ENCODE results near the gene SAMD8.
A peak's percentile ranks its signal among the peaks of the same experiment; 100 is the strongest.
"Not testable (repeated sequence)": the region's sequence is repeated elsewhere in the genome, so short reads cannot be mapped to it uniquely, and the experiment has no call there.

The SAMD8 gene

DNA sequence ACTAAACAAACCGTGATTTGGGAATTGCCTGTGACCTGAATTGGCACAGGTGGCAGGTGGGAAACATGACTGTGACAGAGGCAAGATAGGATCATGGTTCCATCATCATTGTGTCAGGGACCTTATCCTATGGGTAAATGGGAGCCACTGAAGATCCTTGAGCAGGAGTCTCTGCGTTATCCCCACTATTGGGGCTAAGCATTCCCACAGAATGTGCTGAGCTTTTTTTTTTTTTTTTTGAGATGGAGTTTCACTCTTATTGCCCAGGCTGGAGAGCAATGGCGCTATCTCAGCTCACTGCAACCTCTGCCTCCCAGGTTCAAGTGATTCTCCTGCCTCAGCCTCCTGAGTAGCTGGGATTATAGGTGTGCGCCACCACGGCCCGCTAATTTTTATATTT is 88.5 kb downstream of the SAMD8 start:
- not testable (repeated sequence) for H4K91ac ChIP-seq (ENCODE audit: low read length); H4K8ac ChIP-seq (ENCODE audit: low read length); H3K9me3 ChIP-seq (ENCODE audit: control insufficient read depth, low read length); H2BK15ac ChIP-seq (ENCODE audit: low read depth, poor library complexity, severe bottlenecking); H3K79me1 ChIP-seq (replicated peaks; ENCODE audit: low read length, poor library complexity, severe bottlenecking); H2AK5ac ChIP-seq (ENCODE audit: low read length, severe bottlenecking); H2BK120ac ChIP-seq (ENCODE audit: low read depth, low read length); H3K36me3 ChIP-seq (ENCODE audit: control insufficient read depth in 1 of 2, insufficient read depth in 2 of 2, low read depth in 1 of 2, low read length in 2 of 2); DNase-seq; H3K23ac ChIP-seq (ENCODE audit: low read length in 2 of 2); H3K4ac ChIP-seq (ENCODE audit: low read depth in 1 of 2, low read length in 2 of 2); H3K4me3 ChIP-seq (ENCODE audit: insufficient read depth in 1 of 2, low read depth in 1 of 2, low read length in 2 of 2); H3K14ac ChIP-seq (ENCODE audit: low read length in 2 of 2); H3K27ac ChIP-seq (ENCODE audit: low read length, poor library complexity, severe bottlenecking); H3K18ac ChIP-seq (ENCODE audit: low read depth in 1 of 2, low read length in 2 of 2); H3K27me3 ChIP-seq (ENCODE audit: control insufficient read depth in 1 of 2, insufficient read depth in 1 of 2, low read length in 2 of 2); H3K4me2 ChIP-seq (ENCODE audit: low read length, poor library complexity, severe bottlenecking); H3K4me1 ChIP-seq (ENCODE audit: control insufficient read depth, insufficient read depth, low read depth, low read length); H2BK5ac ChIP-seq (ENCODE audit: low read depth, low read length, poor library complexity, severe bottlenecking); H2AFZ ChIP-seq (ENCODE audit: low read depth, low read length); H3K9ac ChIP-seq (ENCODE audit: low read length)
- H2BK12ac ChIP-seq (ENCODE audit: low read length in 2 of 2), result peak overlapping the region in 1 of 2 experiments; percentile 14
- WGBS, result 98% methylated on average over 6 of the region's 6 CpGs

GRCh38 chr10:75201793-75202307 is 90.4 kb downstream of the SAMD8 start:
- Histone ChIP-seq H3K9me3 (ENCODE audit: control insufficient read depth, low read length) (no peaks in the 10 kb centered on the region), H3K36me3 (ENCODE audit: control insufficient read depth in 1 of 2, insufficient read depth in 2 of 2, low read depth in 1 of 2, low read length in 2 of 2) (peaks cover 0 to 2% of the 10 kb centered on the region in 2 experiments), H2BK12ac (ENCODE audit: low read length in 2 of 2) (peak overlapping the region; percentile 6 to 54), H2AFZ (ENCODE audit: low read depth, low read length) (no peak overlapping the region), H2BK15ac (ENCODE audit: low read depth, poor library complexity, severe bottlenecking) (no peak overlapping the region), H4K8ac (ENCODE audit: low read length) (no peak overlapping the region), H3K79me1 (replicated peaks; ENCODE audit: low read length, poor library complexity, severe bottlenecking) (no peaks in the 10 kb centered on the region), H2AK5ac (ENCODE audit: low read length, severe bottlenecking) (no peak overlapping the region), H3K27me3 (ENCODE audit: control insufficient read depth in 1 of 2, insufficient read depth in 1 of 2, low read length in 2 of 2) (no peaks in the 10 kb centered on the region), H3K4ac (ENCODE audit: low read depth in 1 of 2, low read length in 2 of 2) (no peak overlapping the region), H2BK5ac (ENCODE audit: low read depth, low read length, poor library complexity, severe bottlenecking) (no peak overlapping the region), H3K4me3 (ENCODE audit: insufficient read depth in 1 of 2, low read depth in 1 of 2, low read length in 2 of 2) (no peak overlapping the region), H3K9ac (ENCODE audit: low read length) (no peak overlapping the region), H3K4me2 (ENCODE audit: low read length, poor library complexity, severe bottlenecking) (no peak overlapping the region), H3K14ac (ENCODE audit: low read length in 2 of 2) (no peak overlapping the region), H4K91ac (ENCODE audit: low read length) (no peak overlapping the region), H3K18ac (ENCODE audit: low read depth in 1 of 2, low read length in 2 of 2) (peak overlapping the region in 1 of 2 experiments; percentile 7), H3K4me1 (ENCODE audit: control insufficient read depth, insufficient read depth, low read depth, low read length) (peaks cover 2% of the 10 kb centered on the region), H3K27ac (ENCODE audit: low read length, poor library complexity, severe bottlenecking) (no peak overlapping the region), H2BK120ac (ENCODE audit: low read depth, low read length) (no peak overlapping the region), H3K23ac (ENCODE audit: low read length in 2 of 2) (no peak overlapping the region)
- DNase-seq, result no peak
- 87% methylated on average over 9 of the region's 9 CpGs for WGBS

DNA sequence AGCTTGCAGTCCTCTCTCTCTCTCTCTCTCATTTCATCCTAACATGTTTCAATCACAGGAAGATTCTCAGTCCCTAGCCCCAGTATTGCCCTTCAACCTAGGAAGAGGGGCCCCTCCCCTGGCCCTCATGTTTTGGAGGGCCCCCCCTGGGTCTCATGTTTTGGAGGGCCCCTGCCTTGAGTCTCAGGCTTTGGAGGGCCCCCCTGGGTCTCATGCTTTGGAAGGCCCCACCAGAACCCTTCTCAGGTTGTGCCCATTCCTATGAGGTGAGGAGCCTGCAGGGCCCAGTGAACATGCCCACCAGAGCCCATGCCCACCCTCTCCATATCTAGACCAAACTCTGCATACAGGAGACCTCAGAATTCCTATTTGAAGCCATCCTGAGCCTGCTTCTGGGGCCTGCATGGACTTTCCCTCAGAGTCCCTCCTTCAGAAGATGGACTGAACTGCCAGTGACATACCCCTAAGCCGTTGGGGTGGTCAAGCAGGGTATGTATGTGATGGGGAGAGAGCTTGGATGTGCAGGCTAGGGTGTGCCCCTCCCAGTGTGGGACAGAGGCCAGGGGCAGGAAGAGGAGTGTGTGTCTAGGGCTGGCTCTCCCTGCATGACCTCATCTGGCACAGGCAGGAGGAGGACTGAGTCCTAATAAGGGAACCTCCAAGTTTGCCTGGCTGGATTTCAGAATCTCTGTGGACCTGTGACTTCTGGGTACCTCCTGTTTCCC is 91.0 kb downstream of the SAMD8 start:
- H3K36me3 ChIP-seq (ENCODE audit: control insufficient read depth in 1 of 2, insufficient read depth in 2 of 2, low read depth in 1 of 2, low read length in 2 of 2), result peaks cover 0 to 2% of the 10 kb centered on the region in 2 experiments
- no peak overlapping the region for H2BK120ac ChIP-seq (ENCODE audit: low read depth, low read length)
- H3K79me1 ChIP-seq (replicated peaks; ENCODE audit: low read length, poor library complexity, severe bottlenecking), result no peaks in the 10 kb centered on the region
- H3K4me3 ChIP-seq (ENCODE audit: insufficient read depth in 1 of 2, low read depth in 1 of 2, low read length in 2 of 2), result no peak overlapping the region
- H4K8ac ChIP-seq (ENCODE audit: low read length), result peak overlapping the region; percentile 28
- H2BK5ac ChIP-seq (ENCODE audit: low read depth, low read length, poor library complexity, severe bottlenecking), result no peak overlapping the region
- H2AK5ac ChIP-seq (ENCODE audit: low read length, severe bottlenecking), result no peak overlapping the region
- no peaks in the 10 kb centered on the region for H3K27me3 ChIP-seq (ENCODE audit: control insufficient read depth in 1 of 2, insufficient read depth in 1 of 2, low read length in 2 of 2)
- H3K4ac ChIP-seq (ENCODE audit: low read depth in 1 of 2, low read length in 2 of 2), result peak overlapping the region in 1 of 2 experiments; percentile 17
- WGBS, result 81% methylated on average over 1 of the region's 1 CpG
- peaks cover 2% of the 10 kb centered on the region for H3K4me1 ChIP-seq (ENCODE audit: control insufficient read depth, insufficient read depth, low read depth, low read length)
- H3K9ac ChIP-seq (ENCODE audit: low read length), result peak overlapping the region; percentile 82
- H3K4me2 ChIP-seq (ENCODE audit: low read length, poor library complexity, severe bottlenecking), result no peak overlapping the region
- H4K91ac ChIP-seq (ENCODE audit: low read length), result no peak overlapping the region
- peak overlapping the region in 1 of 2 experiments; percentile 81 for H2BK12ac ChIP-seq (ENCODE audit: low read length in 2 of 2)
- peak; percentile 49 for DNase-seq
- H3K9me3 ChIP-seq (ENCODE audit: control insufficient read depth, low read length), result no peaks in the 10 kb centered on the region
- no peak overlapping the region for H3K18ac ChIP-seq (ENCODE audit: low read depth in 1 of 2, low read length in 2 of 2)
- no peak overlapping the region for H2AFZ ChIP-seq (ENCODE audit: low read depth, low read length)
- peak overlapping the region in 1 of 2 experiments; percentile 35 for H3K14ac ChIP-seq (ENCODE audit: low read length in 2 of 2)
- H2BK15ac ChIP-seq (ENCODE audit: low read depth, poor library complexity, severe bottlenecking), result peak overlapping the region; percentile 91
- H3K23ac ChIP-seq (ENCODE audit: low read length in 2 of 2), result no peak overlapping the region
- H3K27ac ChIP-seq (ENCODE audit: low read length, poor library complexity, severe bottlenecking), result no peak overlapping the region

- not testable (repeated sequence) for H3K36me3 ChIP-seq (ENCODE audit: control insufficient read depth in 1 of 2, insufficient read depth in 2 of 2, low read depth in 1 of 2, low read length in 2 of 2)
Observed at GRCh38 chr10:75203046-75203620, 91.7 kb downstream of the SAMD8 start.

More at GRCh38 chr10:75203046-75203620, 91.7 kb downstream of the SAMD8 start:
- H4K91ac ChIP-seq (ENCODE audit: low read length); H4K8ac ChIP-seq (ENCODE audit: low read length); H2AK5ac ChIP-seq (ENCODE audit: low read length, severe bottlenecking); DNase-seq; H2AFZ ChIP-seq (ENCODE audit: low read depth, low read length); H3K4me1 ChIP-seq (ENCODE audit: control insufficient read depth, insufficient read depth, low read depth, low read length); H3K14ac ChIP-seq (ENCODE audit: low read length in 2 of 2); H2BK15ac ChIP-seq (ENCODE audit: low read depth, poor library complexity, severe bottlenecking); H3K9me3 ChIP-seq (ENCODE audit: control insufficient read depth, low read length); H2BK5ac ChIP-seq (ENCODE audit: low read depth, low read length, poor library complexity, severe bottlenecking); H3K79me1 ChIP-seq (replicated peaks; ENCODE audit: low read length, poor library complexity, severe bottlenecking); H3K4me2 ChIP-seq (ENCODE audit: low read length, poor library complexity, severe bottlenecking); H3K4me3 ChIP-seq (ENCODE audit: insufficient read depth in 1 of 2, low read depth in 1 of 2, low read length in 2 of 2); H3K27ac ChIP-seq (ENCODE audit: low read length, poor library complexity, severe bottlenecking); H2BK120ac ChIP-seq (ENCODE audit: low read depth, low read length); H3K27me3 ChIP-seq (ENCODE audit: control insufficient read depth in 1 of 2, insufficient read depth in 1 of 2, low read length in 2 of 2); H3K23ac ChIP-seq (ENCODE audit: low read length in 2 of 2): not testable (repeated sequence)
- Histone ChIP-seq H3K4ac (ENCODE audit: low read depth in 1 of 2, low read length in 2 of 2) (peak overlapping the region in 1 of 2 experiments; percentile 28), H3K18ac (ENCODE audit: low read depth in 1 of 2, low read length in 2 of 2) (peak overlapping the region in 1 of 2 experiments; percentile 42), H2BK12ac (ENCODE audit: low read length in 2 of 2) (peak overlapping the region in 1 of 2 experiments; percentile 40), H3K9ac (ENCODE audit: low read length) (peak overlapping the region; percentile 82)
- 96% methylated on average over 9 of the region's 11 CpGs for WGBS

Measured in mesenchymal stem cell (in vitro differentiated cells and primary cell).